Natural killer cell (primary cell): Measurements from ENCODE around the gene SLC43A1. TPM values are rescaled to one million over a fixed set of nuclear protein-coding genes. Genes with fewer than 3 reads are reported as not detected.

Experiments
- ATAC-seq, 3 donors: fragments of 150-1000 bp in 2 of 3; fragments of 200-7000 bp in 1 of 3; cut with Tn5 transposase; 1 replicate in 1 of 3; 2 replicates in 2 of 3; pipeline ENCODE4 v1.10.0; 2021; ENCODE audit warnings: mild to moderate bottlenecking in 2 of 3, moderate library complexity in 2 of 3
- DNase-seq, 2 donors: peaks; one replicate each; pipeline versions ENCODE4 v3.0.0 to v3.0.0-alpha.2; 2013 to 2021; ENCODE audit warnings: mixed read lengths in 1 of 2
- H3K27ac ChIP-seq: one replicate; pipeline ENCODE4 v1.5.1; 2013; ENCODE audit warnings: mild to moderate bottlenecking, low read length
- H3K27me3 ChIP-seq: one replicate; pipeline ENCODE4 v1.6.1; 2013; ENCODE audit warnings: low read length; ENCODE audit not compliant: control insufficient read depth, insufficient read depth
- H3K36me3 ChIP-seq: one replicate; pipeline ENCODE4 v1.6.1; 2013; ENCODE audit warnings: low read length; ENCODE audit not compliant: control insufficient read depth, insufficient read depth
- H3K4me1 ChIP-seq: one replicate; pipeline ENCODE4 v1.6.1; 2013; ENCODE audit warnings: low read length; ENCODE audit not compliant: control insufficient read depth, insufficient read depth
- H3K4me3 ChIP-seq: one replicate; pipeline ENCODE4 v1.5.1; 2013; ENCODE audit warnings: low read length
- H3K9me3 ChIP-seq: one replicate; pipeline ENCODE4 v1.6.1; 2013; ENCODE audit warnings: low read length; ENCODE audit not compliant: control insufficient read depth, insufficient read depth
- H3K27ac Mint-ChIP-seq, 2 donors: one replicate each; pipeline ENCODE4 v1.8.0; 2022; ENCODE audit warnings: mild to moderate bottlenecking in 2 of 2, mixed read lengths in 2 of 2, moderate library complexity in 1 of 2
- H3K27me3 Mint-ChIP-seq, 2 donors: one replicate each; pipeline ENCODE4 v1.8.0; 2022; ENCODE audit warnings: low read depth in 2 of 2, mixed read lengths in 2 of 2
- H3K36me3 Mint-ChIP-seq: one replicate; pipeline ENCODE4 v1.8.0; 2022; ENCODE audit warnings: mixed read lengths
- H3K4me1 Mint-ChIP-seq, 2 donors: one replicate each; pipeline ENCODE4 v1.8.0; 2022; ENCODE audit warnings: mixed read lengths in 2 of 2
- H3K4me3 Mint-ChIP-seq: one replicate; pipeline ENCODE4 v1.8.0; 2022; ENCODE audit warnings: mild to moderate bottlenecking, moderate library complexity, mixed read lengths
- H3K9me3 Mint-ChIP-seq, 2 donors: one replicate each; pipeline ENCODE4 v1.8.0; 2022; ENCODE audit warnings: mixed read lengths in 2 of 2
- CTCF ChIP-seq: fragments of 200-600 bp; IDR thresholded peaks from one replicate; pipeline ENCODE4 v1.8.0; 2022; ENCODE audit warnings: antibody characterized with exemption
- WGBS: methylation state at CpG from one replicate; pipeline ENCODE4 v1.1.7; 2013; ENCODE audit warnings: missing lambda C conversion rate; ENCODE audit not compliant: insufficient coverage; 5-methylcytosine and 5-hydroxymethylcytosine counted together
- intact Hi-C: fragments of 100-400 bp; cut with micrococcal nuclease; formaldehyde crosslinking; loops from one replicate; pipeline ENCODE4 v1.14.2; 2022
- total RNA-seq, 4 donors: library from RNA; stranded (reverse); fragments of 120-200 nt in 1 of 4; gene quantifications; one replicate each; pipeline versions ENCODE4 v1.2.3 to v1.2.4, GENCODE V29; 2013 to 2022

SLC43A1 gene
- total RNA-seq, 3 donors from 2014 or later (not counting 1 experiment from before 2014, with no cell fraction given) = 11.3 to 20.6 (median 13.9) TPM

DNA sequence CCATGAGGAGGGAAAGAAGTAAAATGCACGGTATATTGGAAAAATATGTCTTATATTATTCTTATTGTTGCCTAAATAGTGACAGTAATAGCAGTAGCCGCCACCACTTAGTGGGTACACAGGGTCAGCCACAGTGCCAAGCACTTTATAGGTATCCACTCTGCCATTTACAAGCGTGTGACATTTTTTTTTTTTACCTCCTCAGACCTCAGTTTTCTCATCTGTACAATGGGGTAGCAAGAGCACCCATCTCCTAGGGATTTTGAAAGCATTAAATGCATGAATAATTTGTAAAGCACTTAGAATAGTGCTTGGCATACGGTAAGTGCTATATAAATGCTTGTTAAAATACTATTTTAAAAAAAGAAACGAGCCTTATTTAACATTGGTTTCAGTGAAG lies 46.2 kb downstream of the SLC43A1 start:
- 92% methylated on average over 4 of the region's 5 CpGs for WGBS
- no peak for TF ChIP-seq CTCF
- intact Hi-C loops = no loop called here
- Histone ChIP-seq H3K4me3 (no peak overlapping the region), H3K27ac (no peak overlapping the region), H3K9me3 (no peaks in the 10 kb centered on the region), H3K27me3 (no peaks in the 10 kb centered on the region), H3K36me3 (no peaks in the 10 kb centered on the region), H3K4me1 (peaks cover 11% of the 10 kb centered on the region)
- Mint-ChIP-seq H3K4me1 (peaks cover 13 to 14% of the 10 kb centered on the region in 2 donors), H3K4me3 (no peak overlapping the region), H3K36me3 (no peaks in the 10 kb centered on the region), H3K27me3 (peaks cover 0 to 4% of the 10 kb centered on the region in 2 donors), H3K27ac (no peak overlapping the region), H3K9me3 (no peaks in the 10 kb centered on the region)
- DNase-seq (no peak), ATAC-seq (no peak)

- H3K27me3 ChIP-seq = no peaks in the 10 kb centered on the region
- peaks cover 5 to 6% of the 10 kb centered on the region in 2 donors for H3K4me1 Mint-ChIP-seq
- H3K27ac Mint-ChIP-seq = no peak overlapping the region
- H3K36me3 Mint-ChIP-seq = no peaks in the 10 kb centered on the region
- no peaks in the 10 kb centered on the region for H3K9me3 ChIP-seq
- H3K4me1 ChIP-seq = peaks cover 6% of the 10 kb centered on the region
- ATAC-seq (no peak), DNase-seq (no peak)
- H3K27me3 Mint-ChIP-seq = peaks cover 0 to 4% of the 10 kb centered on the region in 2 donors
- no peaks in the 10 kb centered on the region for H3K9me3 Mint-ChIP-seq
- no peak overlapping the region for H3K4me3 Mint-ChIP-seq
- 94% methylated on average over 4 of the region's 4 CpGs for WGBS
- intact Hi-C loops = no loop called here
- no peaks in the 10 kb centered on the region for H3K36me3 ChIP-seq
- no peak overlapping the region for H3K4me3 ChIP-seq
- TF ChIP-seq CTCF = no peak
- H3K27ac ChIP-seq = no peak overlapping the region
Measured at GRCh38 chr11:57468276-57468675, 47.2 kb downstream of the SLC43A1 start.

GRCh38 chr11:57467508-57468157 lies 47.9 kb downstream of the SLC43A1 start:
- Mint-ChIP-seq H3K27me3 (peaks cover 4 to 6% of the 10 kb centered on the region in 2 donors), H3K4me3 (no peak overlapping the region), H3K27ac (no peak overlapping the region), H3K9me3 (no peaks in the 10 kb centered on the region), H3K4me1 (peaks cover 7 to 9% of the 10 kb centered on the region in 2 donors), H3K36me3 (no peaks in the 10 kb centered on the region)
- no peak for TF ChIP-seq CTCF
- Histone ChIP-seq H3K9me3 (no peaks in the 10 kb centered on the region), H3K27me3 (no peaks in the 10 kb centered on the region), H3K4me3 (no peak overlapping the region), H3K4me1 (peaks cover 11% of the 10 kb centered on the region), H3K27ac (no peak overlapping the region), H3K36me3 (no peaks in the 10 kb centered on the region)
- no peak for DNase-seq
- WGBS = 89% methylated on average over 23 of the region's 23 CpGs
- intact Hi-C loops = no loop called here
- ATAC-seq = no peak

GRCh38 chr11:57466680-57467079 lies 48.8 kb downstream of the SLC43A1 start:
- Mint-ChIP-seq H3K36me3 (no peaks in the 10 kb centered on the region), H3K27me3 (peaks cover 6 to 9% of the 10 kb centered on the region in 2 donors), H3K4me1 (peaks cover 11 to 16% of the 10 kb centered on the region in 2 donors), H3K4me3 (no peak overlapping the region), H3K9me3 (no peaks in the 10 kb centered on the region), H3K27ac (no peak overlapping the region)
- no peak for DNase-seq
- H3K27ac ChIP-seq = no peak overlapping the region
- peaks cover 14% of the 10 kb centered on the region for H3K4me1 ChIP-seq
- intact Hi-C loops = no loop called here
- no peaks in the 10 kb centered on the region for H3K27me3 ChIP-seq
- no peak overlapping the region for H3K4me3 ChIP-seq
- H3K36me3 ChIP-seq = no peaks in the 10 kb centered on the region
- no peaks in the 10 kb centered on the region for H3K9me3 ChIP-seq
- TF ChIP-seq CTCF = no peak
- WGBS = 57% methylated on average over 4 of the region's 4 CpGs
- ATAC-seq = no peak
